Fibroblast of lung (primary cell): ENCODE measurements around the gene FBXO5. TPM values are rescaled to one million over a fixed set of nuclear protein-coding genes. Genes with fewer than 3 reads are reported as not detected.

ENCODE experiments used
- DNase-seq, 2 donors: peaks; one replicate each; pipeline versions ENCODE4 v3.0.0 to v3.0.0-alpha.2; 2010; ENCODE audit warnings: low read depth in 2 of 2
- H2AFZ ChIP-seq: 2 replicates; pipeline ENCODE4 v1.5.1; 2012; ENCODE audit warnings: low read length, control low read depth, inconsistent platforms
- H3K27ac ChIP-seq: 2 replicates; pipeline ENCODE4 v1.5.1; 2011; ENCODE audit warnings: low read length, control low read depth; ENCODE audit not compliant: insufficient read depth
- H3K27me3 ChIP-seq: 2 replicates; pipeline ENCODE4 v1.5.1; 2011; ENCODE audit warnings: mild to moderate bottlenecking, low read length; ENCODE audit not compliant: control insufficient read depth, insufficient read depth
- H3K36me3 ChIP-seq: 2 replicates; pipeline ENCODE4 v1.5.1; 2011; ENCODE audit warnings: low read length; ENCODE audit not compliant: control insufficient read depth, insufficient read depth
- H3K4me1 ChIP-seq: 2 replicates; pipeline ENCODE4 v1.5.1; 2011; ENCODE audit warnings: low read length; ENCODE audit not compliant: control insufficient read depth, insufficient read depth; ENCODE audit errors: extremely low read depth
- H3K4me2 ChIP-seq: 2 replicates; pipeline ENCODE4 v1.5.1; 2011; ENCODE audit warnings: low read length, control low read depth; ENCODE audit not compliant: insufficient read depth; ENCODE audit errors: extremely low read depth
- H3K4me3 ChIP-seq, 4 experiments: fragments of 200-600 bp in 1 of 4; sonication (generic) in 1 of 4; replicated peaks in 1 of 4; 2 replicates each; pipeline ENCODE4 v1.5.1; 2011 to 2016; ENCODE audit warnings: low read length in 4 of 4, low read depth in 3 of 4, mild to moderate bottlenecking in 3 of 4, control low read depth in 2 of 4, inconsistent platforms in 1 of 4, mixed read lengths in 1 of 4; ENCODE audit not compliant: insufficient read depth in 1 of 4; ENCODE audit errors: control extremely low read depth in 1 of 4
- H3K79me2 ChIP-seq: 2 replicates; pipeline ENCODE4 v1.5.1; 2012; ENCODE audit warnings: mild to moderate bottlenecking, low read length, inconsistent platforms; ENCODE audit not compliant: control insufficient read depth, insufficient read depth
- H3K9ac ChIP-seq: 2 replicates; pipeline ENCODE4 v1.5.1; 2011; ENCODE audit warnings: mild to moderate bottlenecking, low read length, control low read depth; ENCODE audit not compliant: insufficient read depth
- H3K9me3 ChIP-seq: 2 replicates; pipeline ENCODE4 v1.5.1; 2012; ENCODE audit warnings: low read depth, low read length; ENCODE audit not compliant: control insufficient read depth, insufficient read depth
- H4K20me1 ChIP-seq: 2 replicates; pipeline ENCODE4 v1.5.1; 2011; ENCODE audit warnings: low read length; ENCODE audit not compliant: control insufficient read depth, insufficient read depth; ENCODE audit errors: extremely low read depth
- EZH2 ChIP-seq: IDR thresholded peaks from 2 replicates; pipeline ENCODE4 v1.5.1; 2012; ENCODE audit warnings: low read length, control low read depth, mild to moderate bottlenecking; ENCODE audit errors: missing control alignments
- polyA plus RNA-seq, 2 donors: library from polyadenylated mRNA; depleted of rRNA in 1 of 2; stranded (reverse) in 1 of 2; unstranded in 1 of 2; fragments of >200 nt; gene quantifications; 2 replicates each; pipeline ENCODE4 v1.2.1, GENCODE V29; 2011 to 2012; ENCODE audit warnings: missing spikeins in 1 of 2
- total RNA-seq: library from RNA; depleted of rRNA; stranded (reverse); fragments of >200 nt; gene quantifications from 2 replicates; pipeline ENCODE4 v1.2.1, GENCODE V29; 2014
- TF ChIP-seq, protein P1 (sequence below), 2 donors: IDR thresholded peaks in 1 of 2; conservative IDR thresholded peaks in 1 of 2; 1 replicate in 1 of 2; 2 replicates in 1 of 2; pipeline ENCODE4 v1.5.1; 2011 to 2012; ENCODE audit warnings: low read length in 2 of 2, control low read depth in 1 of 2, inconsistent platforms in 1 of 2, low read depth in 1 of 2, mild to moderate bottlenecking in 1 of 2

FBXO5 gene
- total and polyA plus RNA-seq, 2 donors (not counting 1 experiment from before 2014, with no cell fraction given) = 8.4 to 11.7 TPM

DNA sequence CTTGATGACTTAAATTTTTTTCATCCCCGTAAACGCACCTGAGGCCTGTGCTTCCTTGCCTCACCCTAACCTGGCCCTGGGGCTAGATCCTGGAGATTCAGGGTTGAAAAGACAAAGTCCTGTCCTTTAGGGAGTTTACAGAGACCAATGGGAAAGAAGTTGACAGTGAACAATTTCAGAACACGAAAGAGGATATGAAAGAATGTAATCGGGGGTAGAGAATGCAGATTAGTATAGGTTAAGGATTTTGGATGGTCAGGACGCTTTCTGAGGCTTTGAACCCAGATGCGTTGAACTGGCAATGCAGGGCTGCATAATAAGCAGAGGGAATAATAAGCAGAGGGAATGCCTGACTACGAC, 1.7 kb upstream of the FBXO5 start:
- Histone ChIP-seq H3K27me3 (no peaks in the 10 kb centered on the region), H3K27ac (peak overlapping the region; percentile 95), H3K9me3 (no peaks in the 10 kb centered on the region), H3K4me1 (peaks cover 5% of the 10 kb centered on the region), H3K36me3 (no peaks in the 10 kb centered on the region), H3K9ac (peak overlapping the region; percentile 33), H4K20me1 (no peaks in the 10 kb centered on the region), H3K4me3 (peak overlapping the region; percentile 40 to 94 (median 70)), H2AFZ (no peak overlapping the region), H3K4me2 (peak overlapping the region; percentile 85), H3K79me2 (peaks cover 60% of the 10 kb centered on the region)
- peak in 1 of 2 donors; percentile 17 for DNase-seq
- TF ChIP-seq, protein P1, sequence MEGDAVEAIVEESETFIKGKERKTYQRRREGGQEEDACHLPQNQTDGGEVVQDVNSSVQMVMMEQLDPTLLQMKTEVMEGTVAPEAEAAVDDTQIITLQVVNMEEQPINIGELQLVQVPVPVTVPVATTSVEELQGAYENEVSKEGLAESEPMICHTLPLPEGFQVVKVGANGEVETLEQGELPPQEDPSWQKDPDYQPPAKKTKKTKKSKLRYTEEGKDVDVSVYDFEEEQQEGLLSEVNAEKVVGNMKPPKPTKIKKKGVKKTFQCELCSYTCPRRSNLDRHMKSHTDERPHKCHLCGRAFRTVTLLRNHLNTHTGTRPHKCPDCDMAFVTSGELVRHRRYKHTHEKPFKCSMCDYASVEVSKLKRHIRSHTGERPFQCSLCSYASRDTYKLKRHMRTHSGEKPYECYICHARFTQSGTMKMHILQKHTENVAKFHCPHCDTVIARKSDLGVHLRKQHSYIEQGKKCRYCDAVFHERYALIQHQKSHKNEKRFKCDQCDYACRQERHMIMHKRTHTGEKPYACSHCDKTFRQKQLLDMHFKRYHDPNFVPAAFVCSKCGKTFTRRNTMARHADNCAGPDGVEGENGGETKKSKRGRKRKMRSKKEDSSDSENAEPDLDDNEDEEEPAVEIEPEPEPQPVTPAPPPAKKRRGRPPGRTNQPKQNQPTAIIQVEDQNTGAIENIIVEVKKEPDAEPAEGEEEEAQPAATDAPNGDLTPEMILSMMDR (conservative IDR thresholded peaks at IDR 0.05 in 1 of 2, IDR thresholded peaks at IDR 0.05 in 1 of 2; ENCODE audit: low read depth in 1 of 2, low read length in 2 of 2) = no peak
- no peak for TF ChIP-seq EZH2

DNA sequence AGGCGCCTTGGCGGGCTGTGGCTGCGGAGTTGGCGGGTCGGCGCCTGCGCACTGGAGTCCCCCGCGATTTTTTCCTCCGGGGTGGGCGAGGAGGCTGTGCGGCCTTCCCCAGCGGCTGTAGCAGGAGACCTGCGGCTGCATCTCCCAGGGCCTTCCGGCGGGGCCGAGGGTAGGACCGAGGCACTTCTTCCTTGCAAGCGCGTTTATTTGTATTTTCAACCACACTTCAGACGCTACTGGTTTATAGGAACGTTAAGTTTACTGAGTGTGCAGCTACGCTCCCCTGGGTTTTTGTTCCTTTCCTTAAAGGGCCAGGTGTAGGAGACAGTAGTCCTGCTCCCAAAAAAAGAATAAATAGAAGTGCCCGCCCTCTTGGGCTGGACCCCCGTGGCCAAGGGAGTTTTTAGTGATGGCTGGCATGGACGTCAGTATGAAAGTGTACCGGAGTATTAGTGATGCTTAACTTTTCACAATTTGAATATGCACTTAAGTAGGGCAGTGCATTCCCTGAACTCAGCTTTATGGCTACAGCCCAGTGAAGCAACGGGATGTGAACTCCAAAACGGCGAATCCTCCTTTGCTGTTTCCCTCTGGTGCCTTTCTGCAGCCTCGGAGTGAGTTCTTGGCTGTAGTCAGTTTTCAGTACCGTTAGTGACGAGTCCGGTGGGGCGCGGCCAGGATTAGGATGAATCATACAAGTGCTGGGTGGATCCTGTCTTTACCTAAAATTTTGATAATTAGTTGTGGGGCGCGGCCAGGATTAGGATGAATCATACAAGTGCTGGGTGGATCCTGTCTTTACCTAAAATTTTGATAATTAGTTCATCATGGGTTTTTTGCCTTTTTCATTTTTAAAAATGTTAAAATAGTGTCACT, 1.0 kb upstream of the FBXO5 start:
- no peaks in the 10 kb centered on the region for H4K20me1 ChIP-seq
- peak; percentile 81 to 85 for DNase-seq
- H3K4me2 ChIP-seq = peak overlapping the region; percentile 92
- peaks cover 66% of the 10 kb centered on the region for H3K79me2 ChIP-seq
- H3K4me3 ChIP-seq = peak overlapping the region; percentile 47 to 94 (median 88)
- H3K27me3 ChIP-seq = no peaks in the 10 kb centered on the region
- H3K36me3 ChIP-seq = no peaks in the 10 kb centered on the region
- peak overlapping the region; percentile 86 for H3K9ac ChIP-seq
- H3K4me1 ChIP-seq = peaks cover 5% of the 10 kb centered on the region
- no peaks in the 10 kb centered on the region for H3K9me3 ChIP-seq
- H3K27ac ChIP-seq = peak overlapping the region; percentile 95
- TF ChIP-seq EZH2 = no peak
- TF ChIP-seq, protein P1 (conservative IDR thresholded peaks at IDR 0.05 in 1 of 2, IDR thresholded peaks at IDR 0.05 in 1 of 2; ENCODE audit: low read depth in 1 of 2, low read length in 2 of 2) = no peak
- H2AFZ ChIP-seq = no peak overlapping the region

DNA sequence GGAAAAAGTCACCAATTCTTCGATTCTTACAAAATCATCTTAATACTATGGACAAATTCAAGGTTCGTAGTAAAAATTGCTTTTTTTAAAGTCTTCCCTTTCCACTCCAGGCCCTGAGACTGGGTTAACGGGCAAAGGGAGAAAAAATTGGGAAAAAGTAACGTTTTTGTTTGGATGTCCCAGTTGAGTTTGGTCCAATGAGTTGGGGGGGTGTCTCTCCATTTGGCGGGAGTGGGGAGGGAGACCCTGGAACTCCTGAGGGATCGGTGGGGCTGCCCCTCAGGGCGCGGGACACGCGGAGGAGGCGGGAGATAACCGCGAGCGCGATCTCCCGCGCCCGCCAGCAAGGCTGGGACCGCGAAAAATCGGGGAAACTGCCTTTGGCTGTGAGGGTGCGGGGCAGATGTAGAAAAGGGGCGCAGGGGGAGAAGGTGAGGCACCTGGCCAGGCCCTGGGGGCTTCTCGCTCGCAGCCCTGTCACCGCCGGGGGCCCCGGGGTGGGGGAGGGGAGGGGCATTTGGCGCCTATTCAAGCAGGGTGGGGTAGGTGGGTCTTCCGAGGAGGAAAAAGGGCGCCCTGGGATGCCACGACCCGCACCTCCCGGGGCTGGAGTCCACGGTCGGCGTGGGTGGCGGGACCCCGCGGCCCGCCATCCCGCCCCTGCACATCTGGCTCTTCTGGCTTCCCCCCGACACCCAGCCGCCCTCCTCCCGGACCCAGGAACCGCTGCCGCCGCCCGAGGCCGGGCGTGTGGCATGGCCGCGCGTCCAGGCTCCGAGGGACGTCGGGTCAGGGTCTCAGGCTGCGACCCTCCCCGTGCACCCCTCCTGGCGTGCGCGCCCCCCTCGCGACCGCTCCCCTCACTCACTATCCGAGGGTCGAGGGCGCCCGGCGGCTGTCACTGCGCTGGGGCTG, 595 bp downstream of the FBXO5 start:
- Histone ChIP-seq H2AFZ (no peak overlapping the region), H3K27ac (peak overlapping the region; percentile 68), H3K36me3 (no peaks in the 10 kb centered on the region), H3K27me3 (no peaks in the 10 kb centered on the region), H3K79me2 (peaks cover 81% of the 10 kb centered on the region), H4K20me1 (no peaks in the 10 kb centered on the region), H3K9ac (peak overlapping the region; percentile 49), H3K9me3 (no peaks in the 10 kb centered on the region), H3K4me2 (peak overlapping the region; percentile 84), H3K4me1 (peaks cover 9% of the 10 kb centered on the region), H3K4me3 (peak overlapping the region; percentile 77 to 94 (median 83))
- TF ChIP-seq EZH2 = no peak
- TF ChIP-seq, protein P1 (conservative IDR thresholded peaks at IDR 0.05 in 1 of 2, IDR thresholded peaks at IDR 0.05 in 1 of 2; ENCODE audit: low read depth in 1 of 2, low read length in 2 of 2) = no peak
- no peak for DNase-seq
